ENCODE results near the gene MAJIN.
"Not testable (repeated sequence)": the region's sequence is repeated elsewhere in the genome, so short reads cannot be mapped to it uniquely, and the experiment has no call there.

Gene MAJIN

GRCh38 chr11:64990222-64990923, 18.5 kb upstream of the MAJIN start:
- DNase-seq, result no peak

DNA sequence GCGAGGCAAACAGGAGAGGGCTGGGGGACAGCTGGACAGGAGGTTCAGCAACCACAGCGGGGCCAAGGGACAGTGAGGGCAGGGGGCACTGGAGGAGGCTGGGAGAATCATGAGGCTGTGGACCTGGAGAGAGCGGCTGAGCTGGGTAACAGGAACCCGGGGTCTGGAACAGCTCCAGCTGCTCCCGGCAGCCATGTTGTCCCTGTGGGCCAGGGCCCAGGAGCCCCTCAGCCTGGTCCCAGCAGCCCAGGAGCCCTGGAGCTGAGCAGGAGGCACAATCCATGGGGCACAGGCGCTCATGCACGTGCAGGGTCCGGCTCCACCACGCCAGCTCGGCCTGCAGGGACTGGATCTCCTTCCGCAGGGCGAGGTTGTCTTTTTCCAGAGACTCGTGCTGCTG, 17.5 kb upstream of the MAJIN start:
- no peak for DNase-seq

DNA sequence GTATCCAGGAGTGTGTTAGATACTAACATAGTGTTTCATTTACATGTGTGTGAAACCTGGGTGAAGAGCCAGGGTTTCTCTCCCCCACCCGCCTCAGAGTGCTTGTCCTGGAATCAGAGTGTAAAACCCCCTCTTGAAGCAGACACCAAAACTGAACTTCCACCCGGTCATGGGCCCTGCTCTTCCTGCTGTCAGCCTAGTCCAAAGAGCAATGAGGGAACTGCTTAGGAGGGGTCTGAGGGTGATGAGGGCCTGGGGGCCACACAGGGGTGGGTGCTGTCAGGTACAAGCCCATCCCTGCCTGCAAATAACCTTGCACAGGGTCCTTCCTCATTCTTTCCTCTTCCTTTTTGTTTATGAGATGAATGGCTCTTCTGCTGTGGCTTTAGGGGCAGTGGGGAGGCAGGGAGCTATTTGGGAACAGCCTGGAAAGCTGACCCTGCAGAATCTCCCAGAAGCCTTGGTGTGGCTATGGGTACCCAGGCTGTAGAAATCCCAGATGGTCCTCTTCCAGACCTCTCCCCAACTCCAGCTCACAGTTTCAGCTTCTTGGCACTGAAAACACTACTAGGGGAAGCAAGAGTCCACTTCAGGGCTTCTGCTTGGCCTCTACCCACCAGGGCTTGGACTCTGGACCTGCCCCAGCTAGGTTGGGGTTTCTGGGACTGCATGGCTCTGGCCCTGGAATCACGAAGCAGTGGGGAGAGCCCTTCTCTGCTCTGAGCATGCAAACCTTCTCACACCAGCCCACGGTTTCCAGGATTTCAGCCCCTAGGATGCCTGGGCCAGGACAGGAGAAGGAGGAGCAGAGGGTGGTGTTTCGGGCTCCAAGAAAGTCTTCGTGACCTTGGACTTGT, 16.3 kb upstream of the MAJIN start:
- DNase-seq, result no peak

GRCh38 chr11:64983339-64983738, 11.4 kb upstream of the MAJIN start:
- not testable (repeated sequence) for DNase-seq

GRCh38 chr11:64976651-64977050, 4.7 kb upstream of the MAJIN start:
- no peak for DNase-seq

GRCh38 chr11:64974124-64974523, 2.2 kb upstream of the MAJIN start:
- DNase-seq, result no peak

DNA sequence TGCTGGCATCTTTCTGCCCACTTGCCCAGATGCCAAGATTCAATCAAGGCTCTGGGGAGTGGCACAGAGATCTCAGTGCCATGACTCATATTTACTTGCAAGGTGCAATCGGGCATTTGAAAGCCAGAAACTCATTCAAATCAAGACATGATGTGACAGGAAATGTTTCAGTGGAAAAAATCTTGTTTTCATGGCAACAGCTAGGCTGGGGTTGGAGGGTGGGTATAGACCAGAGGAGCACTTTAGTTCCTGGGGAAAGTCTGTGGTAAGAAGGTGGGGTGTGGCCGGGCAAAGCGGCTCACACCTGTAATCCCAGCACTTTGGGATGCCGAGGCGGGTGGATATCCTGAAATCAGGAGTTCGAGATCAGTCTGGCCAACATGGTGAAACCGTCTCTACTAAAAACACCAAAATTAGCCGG, 1.2 kb downstream of the MAJIN start:
- peak; percentile 32 for DNase-seq

- no peak for DNase-seq
These were observed 2.7 kb downstream of the MAJIN start for GRCh38 chr11:64969209-64969608.

DNA sequence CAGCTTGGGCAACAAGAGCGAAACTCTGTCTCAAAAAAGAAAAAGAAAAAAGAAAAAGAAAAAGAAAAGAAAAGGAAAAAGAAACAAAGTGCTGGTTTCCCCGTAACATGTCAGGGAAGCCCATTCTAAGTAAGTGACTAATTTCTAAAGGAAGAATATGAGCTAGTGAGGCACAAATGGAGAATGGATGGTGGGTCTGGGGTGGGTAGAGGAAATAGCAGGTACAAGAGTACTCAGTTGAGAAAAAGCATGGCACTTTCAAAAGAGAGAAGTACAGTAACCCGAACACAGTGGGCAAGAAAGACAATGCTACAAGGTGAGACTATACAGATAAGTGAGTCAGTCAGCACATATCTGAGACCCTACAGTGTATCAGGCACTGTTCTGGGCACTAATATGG, 4.5 kb downstream of the MAJIN start:
- DNase-seq, result no peak

DNA sequence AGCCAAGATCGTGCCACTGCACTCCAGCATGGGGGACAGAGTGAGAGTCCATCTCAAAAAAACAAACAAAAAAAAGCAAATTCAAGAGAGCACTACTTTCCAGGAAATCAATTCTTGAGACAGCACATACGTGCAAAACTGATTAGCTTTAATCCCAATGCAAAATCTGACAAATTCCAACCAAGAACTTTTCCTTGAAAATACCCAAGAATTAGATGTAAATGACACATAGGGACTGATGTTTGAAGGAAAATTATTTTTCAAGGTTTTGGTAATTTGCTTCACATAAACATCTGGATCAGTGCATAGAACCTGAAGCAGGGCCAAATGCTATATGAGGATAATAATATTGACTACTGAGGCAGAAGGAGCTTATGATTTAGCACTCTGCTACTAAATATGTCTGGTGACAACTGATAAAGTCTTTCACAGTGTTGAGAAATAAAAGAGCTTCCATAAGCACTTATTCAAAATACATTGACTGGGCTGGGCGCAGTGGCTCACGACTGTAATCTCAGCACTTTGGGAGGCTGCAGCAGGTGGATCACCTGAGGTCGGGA, 8.8 kb downstream of the MAJIN start:
- no peak for DNase-seq

DNA sequence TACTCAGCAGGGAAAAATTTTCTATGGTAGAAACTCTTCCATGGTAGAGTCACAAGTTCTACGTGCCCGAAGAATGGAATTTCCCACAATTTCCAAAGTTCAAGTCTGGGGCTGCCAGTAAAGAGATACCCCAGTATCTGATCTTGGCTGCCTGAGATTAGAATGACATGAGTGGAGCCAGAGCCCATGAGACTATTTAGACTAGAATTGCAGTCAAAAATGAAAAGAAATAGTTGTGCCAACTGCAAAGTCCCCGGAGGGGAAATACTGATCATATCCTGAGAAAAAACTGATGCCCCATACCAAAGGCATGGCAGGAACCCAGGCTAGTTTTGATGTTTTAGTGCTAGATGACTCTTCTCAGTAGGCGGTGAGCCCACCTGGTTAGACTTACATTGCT, 11.2 kb downstream of the MAJIN start:
- DNase-seq, result no peak

- DNase-seq, result no peak
These were observed 12.4 kb downstream of the MAJIN start for GRCh38 chr11:64959498-64959897.

DNA sequence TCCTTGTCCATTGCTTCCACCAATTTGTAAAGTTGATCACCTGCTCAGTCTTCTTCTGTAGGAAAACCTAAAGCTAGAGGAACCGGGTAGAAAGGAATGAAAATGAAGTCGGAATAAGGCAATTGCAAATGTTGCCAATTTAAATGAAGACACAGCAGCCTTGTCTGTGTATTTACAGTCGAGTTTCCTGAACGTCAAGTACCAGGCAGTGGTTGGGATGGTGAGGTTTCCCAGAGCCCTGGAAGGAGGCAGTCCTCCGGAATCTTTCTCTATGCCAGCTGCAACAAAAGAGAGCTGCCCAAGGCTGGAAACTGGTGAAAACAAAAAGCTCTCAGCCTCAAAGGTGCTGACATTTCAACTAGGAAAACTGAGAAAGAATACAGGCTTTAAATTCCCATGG, 17.7 kb downstream of the MAJIN start:
- DNase-seq, result no peak

GRCh38 chr11:64951529-64951928, 20.4 kb downstream of the MAJIN start:
- no peak for DNase-seq

DNA sequence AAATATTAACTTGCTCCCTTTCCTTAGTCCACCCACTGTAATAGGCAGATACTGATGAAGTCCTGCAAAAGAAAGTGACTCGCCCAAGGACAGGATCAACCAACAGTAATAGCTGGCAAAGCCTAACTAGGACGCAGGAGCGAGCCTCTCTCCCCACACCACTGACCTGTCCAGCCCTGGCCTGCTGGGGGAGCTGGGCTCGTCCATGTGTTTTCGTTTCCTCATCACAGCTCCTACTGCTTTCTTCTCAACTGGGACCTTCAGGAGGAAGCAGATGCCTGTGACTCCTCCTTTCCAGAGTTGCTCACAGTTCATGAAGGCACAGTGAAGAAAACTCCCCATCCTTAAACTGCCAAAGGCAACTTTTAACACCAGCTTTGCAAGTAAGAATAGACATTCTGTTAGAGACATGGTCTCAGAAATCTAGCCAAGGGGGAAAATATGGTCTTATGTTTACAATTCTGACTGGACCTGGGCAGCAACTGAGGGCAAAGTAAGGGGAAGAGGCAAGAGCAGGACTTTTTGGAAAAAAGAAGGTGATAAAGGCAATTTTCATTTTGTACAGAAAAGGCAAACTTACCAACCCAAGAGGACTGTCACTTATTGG, 24.6 kb downstream of the MAJIN start:
- DNase-seq, result no peak

DNA sequence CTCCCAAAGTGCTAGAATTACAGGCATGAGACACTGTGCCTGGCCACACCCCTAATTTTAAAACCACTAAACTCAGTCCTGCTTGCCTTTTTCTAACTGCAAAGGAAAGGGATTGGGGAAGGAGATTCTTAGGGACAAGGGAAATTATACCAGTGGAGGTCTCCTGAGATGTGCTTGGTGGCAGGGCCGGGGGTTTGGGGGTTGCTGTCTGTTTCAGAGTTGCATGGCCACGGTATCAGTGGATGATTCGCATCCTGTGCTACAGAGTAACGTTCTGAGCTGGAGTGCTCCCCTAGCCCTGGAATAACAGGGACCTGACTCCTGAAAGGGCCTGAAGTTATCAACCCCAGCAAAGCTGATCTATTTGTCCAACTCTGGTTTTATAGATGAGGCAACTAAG, 35.4 kb downstream of the MAJIN start:
- DNase-seq, result no peak

DNA sequence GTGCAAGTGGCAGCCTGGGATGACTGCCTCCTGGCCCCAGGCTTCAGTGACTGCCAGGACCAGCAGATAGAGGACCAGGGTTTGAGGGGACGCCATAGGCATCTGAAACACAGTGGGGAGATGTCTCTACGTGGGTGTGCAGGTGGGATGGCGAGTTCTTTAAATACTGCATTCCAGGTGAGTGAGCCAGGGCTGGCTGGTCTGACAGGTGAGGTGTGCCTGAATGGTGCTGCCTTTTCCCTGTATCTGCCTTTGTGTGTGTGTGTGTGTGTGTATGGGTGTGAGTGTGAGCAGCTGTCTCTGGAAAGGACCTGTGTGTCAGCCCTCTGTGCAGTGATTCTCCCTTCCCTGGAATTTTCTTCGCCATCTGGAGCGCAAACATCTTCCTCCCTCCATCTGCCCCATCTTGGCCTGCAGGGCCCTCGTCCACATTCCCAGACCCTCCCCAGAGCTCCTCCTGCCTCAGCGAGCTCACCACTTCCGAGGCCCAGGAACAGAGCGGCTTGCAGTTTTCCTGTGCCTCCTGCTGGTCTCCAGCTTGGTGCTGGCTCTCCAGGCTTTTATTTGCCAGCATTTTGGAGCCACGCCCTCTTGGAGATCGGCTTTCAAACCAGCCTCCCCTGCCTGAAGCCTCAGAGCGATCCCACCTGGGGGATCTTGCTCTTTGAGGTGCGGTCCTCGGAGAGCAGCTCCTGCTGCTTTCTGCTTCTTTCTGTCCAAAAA, 36.4 kb downstream of the MAJIN start, which contains the start of gene GPHA2:
Gene GPHA2 (minus strand): TSS at position 535 of the 723 bp plus-strand sequence. CDS start 433 bp downstream, at position 102.
- DNase-seq, result no peak

- no peak for DNase-seq
These were observed 37.1 kb downstream of the MAJIN start for GRCh38 chr11:64934682-64935358.

DNA sequence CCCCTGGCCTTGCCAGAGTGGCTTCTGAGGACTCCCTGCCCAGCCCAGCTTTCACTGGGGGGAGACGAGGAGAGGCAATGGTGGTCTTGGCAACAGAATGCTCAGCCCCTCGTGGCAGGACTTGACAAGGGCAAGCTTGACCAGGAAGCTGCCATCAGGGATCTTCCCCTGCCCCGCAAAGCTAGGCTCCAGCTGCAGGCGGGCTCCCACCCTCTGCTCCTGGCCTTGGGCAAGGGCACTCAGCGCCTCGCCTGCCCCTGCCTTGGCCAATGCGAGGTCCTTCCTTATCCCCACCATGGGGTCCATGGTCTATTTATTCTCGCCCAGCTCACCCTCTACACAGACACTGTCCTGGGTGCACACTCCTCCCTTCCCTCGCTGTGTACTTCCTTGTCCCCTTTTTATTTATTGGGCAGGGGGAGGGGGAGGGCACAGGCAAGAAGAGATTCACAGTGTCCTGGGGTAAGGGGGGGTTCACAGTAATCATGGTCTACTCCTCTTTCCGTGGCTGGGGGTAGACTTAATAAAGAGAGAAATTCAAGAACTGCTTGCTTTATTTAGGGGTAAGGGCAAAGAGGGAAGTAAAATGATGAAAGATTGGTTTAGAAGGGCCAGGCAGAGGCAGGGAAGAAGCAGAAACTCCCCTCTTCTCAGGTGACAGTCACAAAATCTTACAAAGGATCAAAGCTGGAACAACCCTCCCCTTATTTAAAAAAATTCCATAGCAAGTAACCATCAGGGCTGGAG, 37.8 kb downstream of the MAJIN start:
- DNase-seq, result no peak

- DNase-seq, result no peak
These were observed 38.5 kb downstream of the MAJIN start for GRCh38 chr11:64933213-64933934.

- DNase-seq, result no peak
These were observed 39.6 kb downstream of the MAJIN start for GRCh38 chr11:64932324-64932723.
